ENCODE results near the gene ONECUT3.

The ONECUT3 gene

GRCh38 chr19:1791879-1792278 lies 38.6 kb downstream of the ONECUT3 start:
- no peak for TF ChIP-seq CTCF (IDR thresholded peaks at IDR 0.05)

- no peak for TF ChIP-seq CTCF (IDR thresholded peaks at IDR 0.05)
Measured at GRCh38 chr19:1794424-1795172, 41.3 kb downstream of the ONECUT3 start.

- no peak for TF ChIP-seq CTCF (IDR thresholded peaks at IDR 0.05)
Measured at GRCh38 chr19:1796395-1797142, 43.3 kb downstream of the ONECUT3 start.

- TF ChIP-seq CTCF (IDR thresholded peaks at IDR 0.05): no peak
Measured at GRCh38 chr19:1799695-1800342, 46.5 kb downstream of the ONECUT3 start.

GRCh38 chr19:1804858-1805257 lies 51.6 kb downstream of the ONECUT3 start:
- no peak for TF ChIP-seq CTCF (IDR thresholded peaks at IDR 0.05)

- no peak for TF ChIP-seq CTCF (IDR thresholded peaks at IDR 0.05)
Measured at GRCh38 chr19:1805401-1806183, 52.3 kb downstream of the ONECUT3 start.
